Measurements from ENCODE around the gene MUC6. TPM values are rescaled to one million over a fixed set of nuclear protein-coding genes. Genes with fewer than 3 reads are reported as not detected.

Gene MUC6
- total RNA-seq, 3 donors from 2014 or later, result not detected

DNA sequence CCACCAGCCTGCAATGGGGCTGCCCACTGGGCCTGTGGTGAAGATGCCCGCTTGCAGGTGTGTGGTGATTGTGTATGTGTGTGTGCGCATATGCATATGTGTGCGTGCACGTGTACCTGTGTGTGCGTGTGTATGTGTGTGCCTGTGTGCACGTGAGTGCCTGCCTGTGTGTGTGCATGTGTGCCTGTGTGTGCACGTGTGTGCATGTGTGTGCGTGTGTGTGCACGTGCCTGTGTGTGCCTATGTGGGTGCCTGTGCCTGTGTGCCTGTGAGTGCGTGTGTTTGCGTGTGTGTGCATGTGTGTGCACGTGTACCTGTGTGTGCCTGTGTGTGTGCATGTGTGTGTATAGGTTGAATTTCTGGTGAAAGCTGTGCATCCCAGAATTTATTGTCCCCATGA is 2.4 kb upstream of the MUC6 start:
- ATAC-seq, result no peak

DNA sequence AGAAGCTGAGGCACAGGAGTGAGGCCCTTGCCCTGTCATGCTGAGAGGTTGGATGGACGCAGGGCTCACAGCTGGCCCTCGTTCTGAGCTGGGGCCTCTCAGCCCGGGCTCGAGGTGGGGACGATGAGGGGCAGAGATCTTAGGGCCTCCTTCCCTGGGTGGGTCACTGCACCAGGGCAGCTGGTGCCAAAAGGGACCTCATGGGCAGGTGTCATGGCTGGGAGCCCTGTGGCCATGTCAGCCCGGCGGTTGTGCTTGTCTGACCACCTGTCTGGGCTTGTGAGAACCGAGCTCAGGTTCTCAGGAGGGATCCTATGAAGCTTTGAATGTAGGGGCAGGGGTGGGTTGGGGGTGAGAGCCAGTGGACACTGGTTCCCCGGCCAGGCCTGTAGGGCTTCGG is 1.8 kb upstream of the MUC6 start:
- TF ChIP-seq, protein P1, sequence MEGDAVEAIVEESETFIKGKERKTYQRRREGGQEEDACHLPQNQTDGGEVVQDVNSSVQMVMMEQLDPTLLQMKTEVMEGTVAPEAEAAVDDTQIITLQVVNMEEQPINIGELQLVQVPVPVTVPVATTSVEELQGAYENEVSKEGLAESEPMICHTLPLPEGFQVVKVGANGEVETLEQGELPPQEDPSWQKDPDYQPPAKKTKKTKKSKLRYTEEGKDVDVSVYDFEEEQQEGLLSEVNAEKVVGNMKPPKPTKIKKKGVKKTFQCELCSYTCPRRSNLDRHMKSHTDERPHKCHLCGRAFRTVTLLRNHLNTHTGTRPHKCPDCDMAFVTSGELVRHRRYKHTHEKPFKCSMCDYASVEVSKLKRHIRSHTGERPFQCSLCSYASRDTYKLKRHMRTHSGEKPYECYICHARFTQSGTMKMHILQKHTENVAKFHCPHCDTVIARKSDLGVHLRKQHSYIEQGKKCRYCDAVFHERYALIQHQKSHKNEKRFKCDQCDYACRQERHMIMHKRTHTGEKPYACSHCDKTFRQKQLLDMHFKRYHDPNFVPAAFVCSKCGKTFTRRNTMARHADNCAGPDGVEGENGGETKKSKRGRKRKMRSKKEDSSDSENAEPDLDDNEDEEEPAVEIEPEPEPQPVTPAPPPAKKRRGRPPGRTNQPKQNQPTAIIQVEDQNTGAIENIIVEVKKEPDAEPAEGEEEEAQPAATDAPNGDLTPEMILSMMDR (IDR thresholded peaks at IDR 0.05), result no peak
- H3K4me1 ChIP-seq (ENCODE audit: low read depth), result no peaks in the 10 kb centered on the region
- no peaks in the 10 kb centered on the region for H3K36me3 ChIP-seq (ENCODE audit: low read depth)
- no peak overlapping the region for H3K4me3 ChIP-seq
- ATAC-seq (no peak), DNase-seq (no peak)
- H3K9me3 ChIP-seq, result no peaks in the 10 kb centered on the region
- intact Hi-C loops (cut with DNase I, micrococcal nuclease), result no loop called here

More for the DNA sequence above, 2.4 kb upstream of the MUC6 start:
- H3K4me1 ChIP-seq (ENCODE audit: low read depth), result no peaks in the 10 kb centered on the region
- no peak overlapping the region for H3K4me3 ChIP-seq
- DNase-seq, result peak in 1 of 3 donors; percentile 24
- no peaks in the 10 kb centered on the region for H3K36me3 ChIP-seq (ENCODE audit: low read depth)
- H3K9me3 ChIP-seq, result no peaks in the 10 kb centered on the region
- intact Hi-C loops (cut with DNase I, micrococcal nuclease), result no loop called here
- TF ChIP-seq, protein P1 (IDR thresholded peaks at IDR 0.05), result no peak

DNA sequence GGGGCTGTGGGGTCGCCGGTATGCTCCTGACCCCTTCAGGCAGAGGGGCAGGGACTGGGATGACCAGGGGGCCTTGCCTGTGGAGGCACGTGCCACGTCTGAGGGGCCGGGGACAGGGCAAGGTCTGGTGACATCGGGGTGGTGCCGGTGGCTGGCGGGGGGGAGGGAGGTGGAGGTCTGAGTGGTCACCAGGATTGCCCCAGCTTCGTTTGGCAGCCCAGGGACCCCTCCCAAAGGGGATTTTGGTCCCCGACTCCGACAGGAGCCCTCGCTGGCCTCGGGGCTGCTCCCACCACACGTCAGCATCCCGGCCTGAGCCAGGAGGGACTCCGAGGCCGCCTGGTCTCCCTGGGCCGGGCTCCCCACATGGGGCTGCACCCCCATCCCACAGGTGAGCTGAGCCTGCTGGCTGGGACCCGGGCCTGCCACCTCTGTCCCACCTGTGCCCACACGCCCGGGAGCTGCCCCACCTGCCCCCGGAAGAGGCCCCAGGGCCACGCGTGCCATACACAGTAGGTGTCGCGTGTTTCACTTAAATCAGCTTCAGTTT is 1.1 kb upstream of the MUC6 start:
- ATAC-seq, result no peak
- H3K4me1 ChIP-seq (ENCODE audit: low read depth), result no peaks in the 10 kb centered on the region
- no peaks in the 10 kb centered on the region for H3K36me3 ChIP-seq (ENCODE audit: low read depth)
- TF ChIP-seq, protein P1 (IDR thresholded peaks at IDR 0.05), result no peak
- intact Hi-C loops (cut with DNase I, micrococcal nuclease), result no loop called here
- H3K4me3 ChIP-seq, result no peak overlapping the region
- no peak for DNase-seq
- H3K9me3 ChIP-seq, result no peaks in the 10 kb centered on the region

DNA sequence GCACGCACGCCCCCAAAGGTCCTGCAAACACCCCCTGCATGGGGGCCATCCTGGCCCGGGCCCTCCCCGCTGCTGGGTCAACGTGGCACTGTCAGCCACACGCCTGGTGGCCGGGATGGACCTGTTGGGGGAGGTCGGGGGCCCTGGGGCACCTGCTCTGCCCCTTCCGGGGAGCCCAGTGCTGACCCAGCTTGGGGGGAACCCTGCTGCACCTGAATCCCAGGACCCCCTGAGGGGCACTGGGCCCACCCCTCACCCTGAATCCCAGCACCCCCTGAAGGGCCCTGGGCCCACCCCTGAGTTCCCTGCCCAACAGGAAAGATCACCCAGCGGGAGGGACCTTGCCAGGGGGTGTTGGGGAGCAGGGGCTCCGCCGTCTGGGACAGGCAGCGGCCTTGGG is 413 bp upstream of the MUC6 start:
- no peaks in the 10 kb centered on the region for H3K36me3 ChIP-seq (ENCODE audit: low read depth)
- no peak for ATAC-seq
- intact Hi-C loops (cut with DNase I, micrococcal nuclease), result no loop called here
- no peaks in the 10 kb centered on the region for H3K4me1 ChIP-seq (ENCODE audit: low read depth)
- no peak for DNase-seq
- H3K4me3 ChIP-seq, result no peak overlapping the region
- no peaks in the 10 kb centered on the region for H3K9me3 ChIP-seq
- TF ChIP-seq, protein P1 (IDR thresholded peaks at IDR 0.05), result no peak

DNA sequence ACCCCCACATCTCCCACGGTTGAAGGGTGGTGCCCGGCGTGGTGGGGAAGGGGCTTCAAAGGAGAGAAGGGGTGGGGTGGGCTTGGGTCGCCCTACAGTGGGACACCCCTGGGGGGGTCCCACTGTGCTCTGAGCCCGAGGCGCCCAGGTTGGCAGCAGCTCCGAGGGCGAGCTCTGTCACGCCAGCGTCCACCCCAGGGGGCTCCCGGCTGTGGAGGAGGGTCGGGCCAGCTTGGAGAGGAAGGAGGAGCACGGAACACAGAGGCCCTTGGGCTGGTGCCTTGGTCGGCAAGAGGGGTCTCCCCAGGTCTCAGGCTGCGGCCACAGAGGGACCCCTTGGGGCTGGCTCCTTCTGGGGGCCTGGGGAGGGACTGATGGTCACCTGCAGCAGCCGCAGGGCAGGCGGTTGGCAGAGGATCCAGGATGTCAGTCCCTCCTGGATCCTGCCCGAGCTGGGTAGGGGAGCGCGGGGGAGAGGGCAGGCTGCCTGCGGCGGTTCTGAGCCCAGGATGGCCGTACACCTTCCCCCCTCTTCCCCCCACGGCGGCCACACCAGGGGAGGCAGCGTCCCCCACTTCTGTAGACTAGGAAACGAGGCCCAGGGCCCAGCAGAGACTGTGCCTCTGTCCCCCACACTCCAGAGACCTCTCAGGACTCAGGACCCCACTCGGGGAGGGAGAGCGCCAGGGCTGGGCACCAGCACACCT is 788 bp downstream of the MUC6 start:
- Histone ChIP-seq H3K9me3 (no peaks in the 10 kb centered on the region), H3K4me3 (no peak overlapping the region), H3K36me3 (ENCODE audit: low read depth) (no peaks in the 10 kb centered on the region), H3K4me1 (ENCODE audit: low read depth) (no peaks in the 10 kb centered on the region)
- DNase-seq (no peak), ATAC-seq (no peak)
- TF ChIP-seq, protein P1 (IDR thresholded peaks at IDR 0.05), result no peak
- intact Hi-C loops (cut with DNase I, micrococcal nuclease), result no loop called here
